Transverse colon (tissue), 4 donors: Measurements from ENCODE around the gene PDAP1. TPM values are rescaled to one million over a fixed set of nuclear protein-coding genes. Genes with fewer than 3 reads are reported as not detected.

Experiments used
- DNase-seq: peaks from one replicate; pipeline ENCODE4 v3.0.0-alpha.2; 2019
- H3K27ac ChIP-seq, 4 donors: fragments of 200-600 bp; sonication (generic); 2 replicates each; pipeline ENCODE4 v1.5.1; 2016 to 2018; ENCODE audit warnings: inconsistent platforms in 4 of 4
- H3K27me3 ChIP-seq: fragments of 200-600 bp; sonication (generic); 2 replicates; pipeline ENCODE4 v1.5.1; 2017; ENCODE audit warnings: inconsistent platforms
- H3K36me3 ChIP-seq, 4 donors: fragments of 200-600 bp; sonication (generic); 2 replicates each; pipeline ENCODE4 v1.5.1; 2017 to 2019; ENCODE audit warnings: inconsistent platforms in 4 of 4
- H3K4me1 ChIP-seq, 4 donors: fragments of 200-600 bp; sonication (generic); 2 replicates each; pipeline ENCODE4 v1.5.1; 2017 to 2020; ENCODE audit warnings: inconsistent platforms in 4 of 4
- H3K4me3 ChIP-seq, 4 donors: fragments of 200-600 bp; sonication (generic); 1 replicate in 1 of 4; 2 replicates in 3 of 4; pipeline versions ENCODE4 v1.5.1 to v1.6.1; 2017 to 2019; ENCODE audit warnings: inconsistent platforms in 4 of 4
- H3K9me3 ChIP-seq, 2 donors: fragments of 200-600 bp; sonication (generic); 2 replicates each; pipeline ENCODE4 v1.5.1; 2017 to 2019; ENCODE audit warnings: inconsistent platforms in 2 of 2
- EP300 ChIP-seq: sonication (generic); formaldehyde crosslinking; IDR thresholded peaks from one replicate; pipeline ENCODE4 v1.6.1; 2017; ENCODE audit warnings: antibody characterized with exemption, low read depth
- POLR2A ChIP-seq: fragments of 450-650 bp; IDR thresholded peaks from one replicate; pipeline ENCODE4 v1.6.1; 2016; ENCODE audit warnings: antibody characterized with exemption, mild to moderate bottlenecking, moderate library complexity
- POLR2AphosphoS5 ChIP-seq, 3 donors: sonication (generic); formaldehyde crosslinking; IDR thresholded peaks; one replicate each; pipeline ENCODE4 v1.6.1; 2016; ENCODE audit warnings: antibody characterized with exemption in 3 of 3
- WGBS, 2 donors: methylation state at CpG; one replicate each; pipeline ENCODE4 v1.1.5; 2018; ENCODE audit warnings: low coverage in 1 of 2; 5-methylcytosine and 5-hydroxymethylcytosine counted together
- in situ Hi-C, 4 donors: fragments of 200-750 bp; cut with MboI; loops; one replicate each; pipeline versions ENCODE4 v1.15.0 to v1.15.1; 2017; ENCODE audit warnings: low sequenced_read_pairs in 3 of 4, low pct_ligation_motif_present in 1 of 4, low pct_unique_long_range_greater_than_20kb in 1 of 4
- intact Hi-C: fragments of 100-400 bp; cut with DNase I; formaldehyde crosslinking; loops from one replicate; pipeline ENCODE4 v1.15.1; 2023; ENCODE audit warnings: low total_unique reads
- total RNA-seq, 4 donors: library from RNA; depleted of rRNA; stranded (reverse); fragments of >200 nt; gene quantifications; one replicate each; pipeline ENCODE4 v1.1.0, GENCODE V29; 2016
- TF ChIP-seq, protein P1 (sequence below), 5 experiments: fragments of 200-600 bp in 3 of 5; fragments of 450-650 bp in 2 of 5; sonication (generic) in 3 of 5; IDR thresholded peaks; 1 replicate in 2 of 5; 2 replicates in 3 of 5; pipeline ENCODE4 v1.5.1; 2016 to 2017; ENCODE audit warnings: antibody characterized with exemption in 5 of 5, inconsistent platforms in 3 of 5, mild to moderate bottlenecking in 2 of 5, moderate library complexity in 1 of 5

Gene PDAP1
- total RNA-seq, 4 donors from 2014 or later, result 27.7 to 54.9 (median 49.9) TPM

DNA sequence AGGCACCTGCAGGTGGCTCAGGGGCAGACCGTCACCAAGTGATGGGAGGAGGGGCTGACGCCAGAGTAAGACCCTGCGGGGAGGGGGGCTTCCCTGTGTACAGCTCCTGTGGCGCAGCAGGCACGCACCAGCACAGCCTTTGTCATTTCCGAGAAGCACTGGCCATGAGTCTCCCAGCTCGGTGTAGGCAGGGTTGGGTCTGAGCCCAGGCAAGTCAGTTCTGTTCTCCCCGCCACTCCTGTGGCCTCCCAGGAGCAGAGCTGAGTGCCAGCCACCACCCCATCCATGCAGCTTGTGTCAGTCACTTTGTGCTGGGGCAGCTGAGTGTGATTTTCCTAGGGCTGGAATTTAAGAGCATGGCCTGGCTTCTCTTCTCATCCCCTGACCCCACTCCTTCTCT, 43.5 kb upstream of the PDAP1 start:
- H3K36me3 ChIP-seq, result peaks cover 0 to 30% (median 9%) of the 10 kb centered on the region in 4 donors
- no peaks in the 10 kb centered on the region for H3K9me3 ChIP-seq
- in situ Hi-C loops, result no loop called here
- no peak overlapping the region for H3K4me3 ChIP-seq
- intact Hi-C loops, result no loop called here
- H3K4me1 ChIP-seq, result no peaks in the 10 kb centered on the region
- H3K27me3 ChIP-seq, result no peaks in the 10 kb centered on the region
- TF ChIP-seq POLR2AphosphoS5 (IDR thresholded peaks at IDR 0.05), result no peak
- TF ChIP-seq, protein P1, sequence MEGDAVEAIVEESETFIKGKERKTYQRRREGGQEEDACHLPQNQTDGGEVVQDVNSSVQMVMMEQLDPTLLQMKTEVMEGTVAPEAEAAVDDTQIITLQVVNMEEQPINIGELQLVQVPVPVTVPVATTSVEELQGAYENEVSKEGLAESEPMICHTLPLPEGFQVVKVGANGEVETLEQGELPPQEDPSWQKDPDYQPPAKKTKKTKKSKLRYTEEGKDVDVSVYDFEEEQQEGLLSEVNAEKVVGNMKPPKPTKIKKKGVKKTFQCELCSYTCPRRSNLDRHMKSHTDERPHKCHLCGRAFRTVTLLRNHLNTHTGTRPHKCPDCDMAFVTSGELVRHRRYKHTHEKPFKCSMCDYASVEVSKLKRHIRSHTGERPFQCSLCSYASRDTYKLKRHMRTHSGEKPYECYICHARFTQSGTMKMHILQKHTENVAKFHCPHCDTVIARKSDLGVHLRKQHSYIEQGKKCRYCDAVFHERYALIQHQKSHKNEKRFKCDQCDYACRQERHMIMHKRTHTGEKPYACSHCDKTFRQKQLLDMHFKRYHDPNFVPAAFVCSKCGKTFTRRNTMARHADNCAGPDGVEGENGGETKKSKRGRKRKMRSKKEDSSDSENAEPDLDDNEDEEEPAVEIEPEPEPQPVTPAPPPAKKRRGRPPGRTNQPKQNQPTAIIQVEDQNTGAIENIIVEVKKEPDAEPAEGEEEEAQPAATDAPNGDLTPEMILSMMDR (IDR thresholded peaks at IDR 0.05), result no peak
- TF ChIP-seq POLR2A, result no peak
- TF ChIP-seq EP300, result no peak
- H3K27ac ChIP-seq, result no peak overlapping the region
- 88% methylated on average over 8 of the region's 8 CpGs; no CpG with 5 or more reads in 1 of the 2 donors for WGBS, 2 donors
- DNase-seq, result no peak

DNA sequence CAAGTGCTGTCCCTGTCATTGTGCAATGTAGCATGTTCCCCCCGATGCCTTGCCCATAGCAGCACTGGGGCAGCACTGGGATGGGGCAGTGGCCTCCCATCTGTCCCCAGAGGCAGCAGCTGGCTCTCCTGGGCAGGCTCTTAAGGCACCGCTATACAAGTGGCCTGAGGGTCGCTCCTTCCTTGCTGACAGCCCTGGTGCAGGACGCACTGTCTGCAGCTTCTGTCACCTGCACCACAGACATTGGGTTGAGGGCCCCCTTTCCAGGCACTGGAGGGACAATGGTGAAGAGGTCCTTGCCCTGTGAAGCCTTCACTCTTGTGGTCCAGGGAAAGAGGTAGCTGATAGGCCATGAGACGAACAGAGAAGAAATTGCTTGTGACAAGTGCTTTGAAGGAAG, 40.9 kb upstream of the PDAP1 start:
- Histone ChIP-seq H3K9me3 (no peaks in the 10 kb centered on the region), H3K4me3 (no peak overlapping the region), H3K27ac (no peak overlapping the region), H3K4me1 (no peaks in the 10 kb centered on the region), H3K27me3 (no peaks in the 10 kb centered on the region), H3K36me3 (peaks cover 0 to 48% (median 8%) of the 10 kb centered on the region in 4 donors)
- WGBS, 2 donors, result 81 to 96% methylated on average over 2 to 5 of the region's 5 CpGs
- TF ChIP-seq POLR2A, result no peak
- TF ChIP-seq, protein P1 (IDR thresholded peaks at IDR 0.05), result no peak
- no peak for TF ChIP-seq EP300
- no peak for TF ChIP-seq POLR2AphosphoS5 (IDR thresholded peaks at IDR 0.05)
- intact Hi-C loops (no loop called here), in situ Hi-C loops (no loop called here)
- DNase-seq, result no peak

DNA sequence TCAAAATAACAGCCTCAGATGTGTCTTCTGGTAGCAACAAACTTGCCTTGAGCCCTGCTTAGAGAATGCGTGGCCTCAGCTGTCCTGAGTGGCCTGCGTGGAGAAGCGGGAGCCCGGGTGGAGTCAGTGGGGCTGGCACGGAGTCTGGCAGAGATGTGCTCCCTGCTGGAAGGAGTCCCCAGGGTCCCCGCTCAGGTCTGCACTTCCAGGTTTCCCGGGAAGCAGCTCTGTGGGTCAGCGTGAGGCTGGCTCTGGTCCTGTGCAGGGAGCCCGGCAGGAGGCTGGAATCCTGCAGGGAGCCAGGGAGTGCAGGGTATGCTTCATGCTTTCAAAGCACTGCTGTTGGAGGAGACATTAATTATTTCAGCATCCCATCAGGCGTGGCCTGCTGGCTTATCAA, 40.5 kb upstream of the PDAP1 start:
- peaks cover 0 to 48% (median 8%) of the 10 kb centered on the region in 4 donors for H3K36me3 ChIP-seq
- intact Hi-C loops, result no loop called here
- in situ Hi-C loops, result no loop called here
- TF ChIP-seq EP300, result no peak
- TF ChIP-seq POLR2A, result no peak
- TF ChIP-seq, protein P1 (IDR thresholded peaks at IDR 0.05), result no peak
- no peak for TF ChIP-seq POLR2AphosphoS5 (IDR thresholded peaks at IDR 0.05)
- H3K9me3 ChIP-seq, result no peaks in the 10 kb centered on the region
- H3K27ac ChIP-seq, result no peak overlapping the region
- DNase-seq, result no peak
- H3K4me1 ChIP-seq, result no peaks in the 10 kb centered on the region
- 90% methylated on average over 10 of the region's 10 CpGs; no CpG with 5 or more reads in 1 of the 2 donors for WGBS, 2 donors
- no peaks in the 10 kb centered on the region for H3K27me3 ChIP-seq
- no peak overlapping the region for H3K4me3 ChIP-seq

DNA sequence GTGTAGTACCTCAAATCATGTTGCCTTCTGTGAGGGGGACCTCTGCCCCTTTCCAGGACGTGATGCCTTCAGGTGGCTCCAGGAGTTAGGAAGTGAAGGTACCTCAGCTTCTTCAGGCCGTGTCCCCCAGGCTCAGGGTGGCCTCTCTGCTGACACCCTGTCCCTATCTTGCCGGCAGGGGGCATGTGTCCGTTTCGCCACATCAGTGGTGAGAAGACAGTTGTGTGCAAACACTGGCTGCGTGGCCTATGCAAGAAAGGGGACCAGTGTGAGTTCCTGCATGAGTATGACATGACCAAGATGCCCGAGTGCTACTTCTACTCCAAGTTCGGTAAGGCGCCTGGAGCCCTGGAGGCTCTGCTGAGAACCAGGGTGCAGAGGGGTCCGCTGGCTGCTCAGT, 39.5 kb upstream of the PDAP1 start:
- in situ Hi-C loops, result no loop called here
- no peaks in the 10 kb centered on the region for H3K4me1 ChIP-seq
- no peak overlapping the region for H3K4me3 ChIP-seq
- DNase-seq, result no peak
- no peaks in the 10 kb centered on the region for H3K9me3 ChIP-seq
- H3K27me3 ChIP-seq, result no peaks in the 10 kb centered on the region
- WGBS, 2 donors, result 80% methylated on average over 10 of the region's 10 CpGs; no CpG with 5 or more reads in 1 of the 2 donors
- H3K27ac ChIP-seq, result no peak overlapping the region
- intact Hi-C loops, result no loop called here
- peaks cover 0 to 48% (median 8%) of the 10 kb centered on the region in 4 donors for H3K36me3 ChIP-seq
- no peak for TF ChIP-seq EP300
- no peak for TF ChIP-seq POLR2A
- TF ChIP-seq POLR2AphosphoS5 (IDR thresholded peaks at IDR 0.05), result no peak
- TF ChIP-seq, protein P1 (IDR thresholded peaks at IDR 0.05), result peak in 1 of 5 experiments; percentile 12
